Measurements from ENCODE around the gene SLC66A3.
"Not testable (repeated sequence)": the region's sequence is repeated elsewhere in the genome, so short reads cannot be mapped to it uniquely, and the experiment has no call there.

SLC66A3 gene

GRCh38 chr2:11161747-11162146, 6.5 kb downstream of the SLC66A3 start:
- no peak overlapping the region for H3K4me3 ChIP-seq (ENCODE audit: low read depth, low read length)
- ChIA-PET CTCF (interaction anchor here (0.6 kb wide), 1 partner anchor 289 kb away, joined by 3 read pairs; no protein-coding TSS in a partner anchor), POLR2A (no interaction called here)
- no peak for DNase-seq (ENCODE audit: low read depth, low spot score)
- no peak for TF ChIP-seq CTCF (IDR thresholded peaks at IDR 0.05; ENCODE audit: insufficient read depth, low read length, missing control alignments)

DNA sequence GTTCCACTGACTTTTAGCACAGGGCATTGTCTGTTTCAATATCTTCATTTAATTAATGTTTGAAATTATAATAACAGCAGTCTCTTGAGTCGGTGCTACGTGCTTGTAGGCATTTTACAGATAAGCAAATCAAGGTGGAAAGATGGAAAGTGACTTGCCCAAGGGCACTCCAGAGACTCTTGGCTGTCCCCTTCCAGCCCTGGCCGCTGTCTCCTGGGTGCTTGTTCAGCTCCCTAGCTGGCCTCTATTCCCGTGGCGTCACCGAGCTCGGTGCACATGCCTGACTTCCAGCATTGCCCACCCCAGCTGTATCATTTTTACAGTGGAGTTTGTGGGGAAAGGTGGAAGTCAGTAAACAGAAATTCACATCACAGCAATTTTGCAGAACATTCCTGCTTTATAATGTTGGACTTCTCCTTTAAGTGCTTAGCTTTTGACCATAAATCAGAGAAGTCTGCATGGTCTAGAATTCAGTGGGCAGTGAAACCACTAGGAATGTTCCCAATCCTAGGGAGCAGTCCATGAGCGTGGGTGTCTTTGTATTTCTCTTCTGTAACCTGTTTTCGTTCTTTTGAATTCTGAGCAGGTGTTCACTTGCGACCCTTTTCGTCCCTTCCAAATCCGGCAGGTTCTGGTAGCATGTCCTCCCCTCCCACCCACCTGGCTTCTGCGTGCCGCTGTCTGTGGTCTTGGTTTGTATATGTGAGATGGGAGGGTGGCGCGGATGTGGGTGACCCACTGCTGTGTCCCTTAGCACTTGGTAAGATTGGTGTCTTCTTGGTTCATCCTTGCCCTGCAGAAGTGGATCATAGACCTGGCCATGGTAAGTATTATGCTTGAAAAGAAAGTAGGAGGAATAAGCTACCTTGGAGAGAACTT, 8.4 kb downstream of the SLC66A3 start:
- CTCF ChIA-PET = interaction anchor here (1.2 to 1.4 kb wide), 2 partner anchors 31 to 44 kb away, joined by 3 to 7 read pairs; a partner anchor contains a TSS
- no peak for TF ChIP-seq CTCF (IDR thresholded peaks at IDR 0.05; ENCODE audit: insufficient read depth, low read length, missing control alignments)
- POLR2A ChIA-PET = no interaction called here
- no peak overlapping the region for H3K4me3 ChIP-seq (ENCODE audit: low read depth, low read length)
- DNase-seq (ENCODE audit: low read depth, low spot score) = no peak

GRCh38 chr2:11165046-11165445, 9.8 kb downstream of the SLC66A3 start:
- DNase-seq (ENCODE audit: low read depth, low spot score); H3K4me3 ChIP-seq (ENCODE audit: low read depth, low read length); CTCF ChIA-PET; POLR2A ChIA-PET: not testable (repeated sequence)

DNA sequence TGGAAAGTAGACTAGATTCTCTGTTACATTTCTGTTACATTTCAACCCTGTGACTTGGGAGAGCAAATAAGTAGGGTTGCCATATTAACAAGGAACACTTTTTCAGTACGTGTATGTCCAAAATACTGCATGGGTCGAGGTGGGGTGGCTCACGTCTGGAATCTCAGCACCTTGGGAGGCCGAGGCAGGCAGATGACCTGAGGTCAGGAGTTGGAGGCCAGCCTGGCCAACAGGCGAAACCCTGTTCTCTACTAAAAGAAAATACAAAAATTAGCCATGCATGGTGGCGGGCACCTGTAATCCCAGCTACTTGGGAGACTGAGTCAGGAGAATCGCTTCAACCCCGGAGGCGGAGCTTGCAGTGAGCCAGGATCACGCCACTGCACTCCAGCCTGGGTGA, 11.2 kb downstream of the SLC66A3 start:
- POLR2A ChIA-PET = no interaction called here
- no peak for TF ChIP-seq CTCF (IDR thresholded peaks at IDR 0.05; ENCODE audit: insufficient read depth, low read length, missing control alignments)
- CTCF ChIA-PET = no interaction called here
- H3K4me3 ChIP-seq (ENCODE audit: low read depth, low read length) = no peak overlapping the region
- no peak for DNase-seq (ENCODE audit: low read depth, low spot score)

GRCh38 chr2:11168488-11168887, 13.2 kb downstream of the SLC66A3 start:
- no peak for DNase-seq (ENCODE audit: low read depth, low spot score)
- ChIA-PET POLR2A (no interaction called here), CTCF (interaction anchor here (1.6 kb wide), 1 partner anchor 35 kb away, joined by 5 read pairs; no protein-coding TSS in a partner anchor)
- H3K4me3 ChIP-seq (ENCODE audit: low read depth, low read length) = no peak overlapping the region
- TF ChIP-seq CTCF (IDR thresholded peaks at IDR 0.05; ENCODE audit: insufficient read depth, low read length, missing control alignments) = no peak

- no peak for TF ChIP-seq CTCF (IDR thresholded peaks at IDR 0.05; ENCODE audit: insufficient read depth, low read length, missing control alignments)
- POLR2A ChIA-PET = no interaction called here
- no peak for DNase-seq (ENCODE audit: low read depth, low spot score)
- CTCF ChIA-PET = interaction anchor here (0.9 to 1.3 kb wide), 4 partner anchors 36 to 337 kb away, joined by 3 read pairs; a partner anchor contains a TSS
- no peak overlapping the region for H3K4me3 ChIP-seq (ENCODE audit: low read depth, low read length)
Measured at GRCh38 chr2:11169333-11169732, 14.1 kb downstream of the SLC66A3 start.

All from AG04449 (cell line).